Adipocyte (in vitro differentiated cells): ENCODE results near the gene HOXD10.

ENCODE experiments used
- DNase-seq: peaks from one replicate; pipeline ENCODE4 v3.0.0-alpha.2; 2015; ENCODE audit warnings: low read depth
- H3K27me3 ChIP-seq: replicated peaks from 2 replicates; pipeline ENCODE4 v1.7.0; 2013; ENCODE audit warnings: mild to moderate bottlenecking, low read length, moderate library complexity; ENCODE audit not compliant: control insufficient read depth, insufficient read depth
- H3K36me3 ChIP-seq: 2 replicates; pipeline ENCODE4 v1.7.0; 2013; ENCODE audit warnings: low read length, mild to moderate bottlenecking, moderate library complexity; ENCODE audit not compliant: control insufficient read depth, insufficient read depth, severe bottlenecking
- H3K4me1 ChIP-seq: 2 replicates; pipeline ENCODE4 v1.7.0; 2013; ENCODE audit warnings: mild to moderate bottlenecking, low read length, moderate library complexity; ENCODE audit not compliant: control insufficient read depth, insufficient read depth
- H3K4me3 ChIP-seq: 2 replicates; pipeline ENCODE4 v1.7.0; 2013; ENCODE audit warnings: mild to moderate bottlenecking, low read length, moderate library complexity
- H3K9ac ChIP-seq: 2 replicates; pipeline ENCODE4 v1.7.0; 2013; ENCODE audit warnings: mild to moderate bottlenecking, low read length, moderate library complexity
- H3K9me3 ChIP-seq: 2 replicates; pipeline ENCODE4 v1.7.0; 2013; ENCODE audit warnings: mild to moderate bottlenecking, low read length, moderate library complexity; ENCODE audit not compliant: control insufficient read depth

Gene HOXD10

DNA sequence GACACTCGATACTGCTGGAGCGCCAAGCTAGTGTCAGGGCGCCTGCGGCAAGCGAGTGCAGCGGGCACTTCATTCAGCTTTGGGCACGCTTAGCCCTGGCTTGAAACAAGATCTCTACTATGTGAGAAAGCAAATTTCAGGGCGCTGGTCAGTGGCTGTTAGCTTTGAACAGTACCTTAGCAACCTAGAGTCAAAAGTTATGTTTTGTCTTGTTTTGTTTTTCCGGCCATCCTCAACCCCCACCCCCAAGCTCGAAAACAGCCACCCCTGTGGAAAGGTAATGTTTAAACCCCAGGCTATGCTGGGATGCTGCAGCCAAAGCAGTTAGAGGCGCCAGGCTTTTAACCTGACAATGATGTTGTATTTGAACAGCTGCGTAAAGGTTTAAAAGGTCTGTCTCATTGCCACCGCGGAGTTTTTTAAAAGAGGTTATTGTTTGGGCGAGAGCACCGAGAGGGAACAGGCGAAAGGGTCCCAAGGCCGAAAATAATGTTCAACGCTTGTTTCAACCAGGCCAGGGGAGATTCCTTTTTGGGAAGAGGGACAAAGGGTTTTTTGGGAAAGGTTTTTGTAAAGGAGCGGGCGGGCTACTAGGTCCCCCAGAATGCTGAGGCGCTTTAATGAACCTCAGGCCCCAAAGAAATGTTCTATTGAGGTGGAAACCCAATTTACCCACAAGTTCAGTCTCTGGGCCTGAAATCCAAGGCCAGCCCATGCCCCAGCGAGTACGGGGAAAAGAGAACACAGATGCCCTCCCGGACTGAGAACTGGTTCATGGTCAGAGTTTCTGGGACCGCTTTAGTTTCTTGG, 2.3 kb upstream of the HOXD10 start:
- Histone ChIP-seq H3K4me1 (peaks cover 5% of the 10 kb centered on the region), H3K27me3 (peaks cover 92% of the 10 kb centered on the region), H3K9me3 (peaks cover 9% of the 10 kb centered on the region), H3K9ac (no peak overlapping the region), H3K4me3 (no peak overlapping the region), H3K36me3 (no peaks in the 10 kb centered on the region)
- no peak for DNase-seq

DNA sequence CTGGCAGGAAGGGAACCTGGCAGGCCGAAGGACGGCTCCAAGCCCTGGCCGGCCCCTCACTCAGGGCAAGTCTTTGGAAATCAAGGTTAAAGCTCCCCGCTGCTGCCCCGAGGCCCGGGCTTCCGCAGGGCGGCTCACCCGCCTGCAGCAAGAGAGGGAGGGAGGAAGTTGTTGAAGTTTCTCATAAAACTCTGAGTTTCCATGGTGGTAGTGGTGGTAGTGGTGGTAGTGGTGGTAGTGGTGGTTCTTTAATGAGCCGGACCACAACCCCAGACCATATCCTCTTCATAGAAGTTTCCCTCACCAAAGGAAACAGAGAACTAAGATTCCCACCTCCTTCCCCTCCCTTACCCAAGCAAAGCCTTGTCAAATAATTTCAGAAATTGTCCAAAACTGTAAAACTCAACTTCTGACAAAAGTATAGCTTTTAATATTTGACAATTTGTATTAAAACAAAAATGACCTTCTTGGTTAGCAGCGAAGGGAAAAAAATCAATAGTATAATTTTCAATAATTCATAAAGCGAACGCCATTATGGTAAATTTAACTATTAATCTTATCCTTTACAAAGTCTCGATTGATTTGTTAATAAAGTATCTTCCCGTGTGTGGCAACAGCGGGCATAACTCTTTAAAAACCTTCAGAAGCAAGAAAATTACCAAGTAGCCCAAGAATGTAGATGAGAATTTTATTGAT, 1.5 kb upstream of the HOXD10 start:
- Histone ChIP-seq H3K4me1 (peaks cover 5% of the 10 kb centered on the region), H3K27me3 (peaks cover 92% of the 10 kb centered on the region), H3K4me3 (no peak overlapping the region), H3K36me3 (no peaks in the 10 kb centered on the region), H3K9me3 (peaks cover 9% of the 10 kb centered on the region), H3K9ac (no peak overlapping the region)
- no peak for DNase-seq

GRCh38 chr2:176117162-176117822, 714 bp downstream of the HOXD10 start:
- H3K4me3 ChIP-seq = peak overlapping the region; percentile 73
- H3K4me1 ChIP-seq = peaks cover 5% of the 10 kb centered on the region
- H3K36me3 ChIP-seq = no peaks in the 10 kb centered on the region
- H3K27me3 ChIP-seq = peaks cover 86% of the 10 kb centered on the region
- H3K9me3 ChIP-seq = peaks cover 9% of the 10 kb centered on the region
- no peak overlapping the region for H3K9ac ChIP-seq
- no peak for DNase-seq

- Histone ChIP-seq H3K9ac (no peak overlapping the region), H3K4me3 (no peak overlapping the region), H3K9me3 (peaks cover 9% of the 10 kb centered on the region), H3K4me1 (peaks cover 5% of the 10 kb centered on the region), H3K36me3 (no peaks in the 10 kb centered on the region), H3K27me3 (peaks cover 80% of the 10 kb centered on the region)
- no peak for DNase-seq
Observed at GRCh38 chr2:176117823-176118371, 1.3 kb downstream of the HOXD10 start.

DNA sequence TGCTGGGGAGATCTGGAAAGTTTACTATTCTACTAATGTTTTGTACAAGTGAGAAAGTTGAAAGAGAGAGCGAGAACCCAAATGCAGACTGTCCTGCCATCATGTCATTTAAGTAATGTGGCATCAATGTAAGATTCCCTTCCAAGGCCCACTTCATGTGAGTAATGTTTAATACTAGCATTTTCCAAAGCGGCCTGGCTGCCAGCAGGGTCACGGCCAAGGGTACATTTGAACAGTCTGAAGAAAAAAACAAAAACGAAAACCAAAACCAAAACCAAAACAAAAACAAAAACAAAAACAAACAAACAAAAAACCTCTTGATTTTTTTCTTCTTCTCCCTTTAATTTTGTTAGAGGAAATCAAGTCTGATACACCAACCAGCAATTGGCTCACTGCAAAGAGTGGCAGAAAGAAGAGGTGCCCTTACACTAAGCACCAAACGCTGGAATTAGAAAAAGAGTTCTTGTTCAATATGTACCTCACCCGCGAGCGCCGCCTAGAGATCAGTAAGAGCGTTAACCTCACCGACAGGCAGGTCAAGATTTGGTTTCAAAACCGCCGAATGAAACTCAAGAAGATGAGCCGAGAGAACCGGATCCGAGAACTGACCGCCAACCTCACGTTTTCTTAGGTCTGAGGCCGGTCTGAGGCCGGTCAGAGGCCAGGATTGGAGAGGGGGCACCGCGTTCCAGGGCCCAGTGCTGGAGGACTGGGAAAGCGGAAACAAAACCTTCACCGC, 2.2 kb downstream of the HOXD10 start:
- DNase-seq = no peak
- Histone ChIP-seq H3K9me3 (peaks cover 9% of the 10 kb centered on the region), H3K9ac (no peak overlapping the region), H3K4me3 (no peak overlapping the region), H3K4me1 (peaks cover 5% of the 10 kb centered on the region), H3K27me3 (peaks cover 72% of the 10 kb centered on the region), H3K36me3 (no peaks in the 10 kb centered on the region)

DNA sequence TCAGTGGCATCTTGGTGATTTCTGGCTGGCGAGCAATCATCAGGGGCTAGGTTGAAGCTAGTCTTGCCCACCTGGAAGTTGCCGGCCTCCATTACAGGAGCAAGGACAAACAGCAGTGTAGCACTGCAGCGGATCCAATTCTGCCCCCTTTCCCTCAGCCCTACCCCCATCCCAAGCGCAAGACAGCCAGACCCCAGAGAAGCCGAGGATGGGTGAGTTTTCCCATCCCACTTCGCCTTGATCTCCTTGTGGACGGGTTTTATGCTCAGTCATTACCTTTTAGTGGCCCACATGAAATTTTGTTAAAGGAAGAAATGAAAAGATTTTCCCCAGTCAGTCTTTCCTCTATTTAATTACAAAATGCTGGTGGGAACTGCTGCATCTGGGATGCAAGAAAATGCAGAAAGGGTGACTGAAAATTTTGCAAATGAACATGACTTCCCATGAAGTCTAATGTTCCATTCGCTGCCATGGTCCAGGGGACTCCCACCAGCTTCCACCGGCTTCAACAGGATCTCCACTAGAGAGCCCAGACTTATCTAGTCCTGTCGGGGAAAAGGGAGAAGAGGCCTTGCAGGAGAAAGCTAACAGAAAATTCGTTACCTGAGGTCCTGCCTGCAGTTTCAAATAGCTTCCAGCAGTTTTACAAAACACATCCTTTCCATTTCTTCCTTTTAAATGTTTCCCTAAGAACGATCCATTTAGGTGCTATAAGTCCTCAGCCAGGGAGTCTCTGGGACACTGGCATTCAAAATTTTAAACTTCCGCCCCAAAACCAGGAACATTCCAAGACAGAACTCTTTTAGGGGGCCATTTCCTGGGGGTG, 4.0 kb downstream of the HOXD10 start:
- no peak overlapping the region for H3K4me3 ChIP-seq
- DNase-seq = no peak

GRCh38 chr2:176121190-176122051, 4.8 kb downstream of the HOXD10 start:
- Histone ChIP-seq H3K9me3 (peaks cover 9% of the 10 kb centered on the region), H3K4me1 (peaks cover 5% of the 10 kb centered on the region), H3K9ac (peak overlapping the region; percentile 86), H3K4me3 (peak overlapping the region; percentile 89), H3K27me3 (peaks cover 49% of the 10 kb centered on the region), H3K36me3 (no peaks in the 10 kb centered on the region)
- DNase-seq = no peak

More for the DNA sequence above, 4.0 kb downstream of the HOXD10 start:
- Histone ChIP-seq H3K4me1 (peaks cover 5% of the 10 kb centered on the region), H3K9me3 (peaks cover 9% of the 10 kb centered on the region), H3K9ac (no peak overlapping the region), H3K27me3 (peaks cover 56% of the 10 kb centered on the region), H3K36me3 (no peaks in the 10 kb centered on the region)

DNA sequence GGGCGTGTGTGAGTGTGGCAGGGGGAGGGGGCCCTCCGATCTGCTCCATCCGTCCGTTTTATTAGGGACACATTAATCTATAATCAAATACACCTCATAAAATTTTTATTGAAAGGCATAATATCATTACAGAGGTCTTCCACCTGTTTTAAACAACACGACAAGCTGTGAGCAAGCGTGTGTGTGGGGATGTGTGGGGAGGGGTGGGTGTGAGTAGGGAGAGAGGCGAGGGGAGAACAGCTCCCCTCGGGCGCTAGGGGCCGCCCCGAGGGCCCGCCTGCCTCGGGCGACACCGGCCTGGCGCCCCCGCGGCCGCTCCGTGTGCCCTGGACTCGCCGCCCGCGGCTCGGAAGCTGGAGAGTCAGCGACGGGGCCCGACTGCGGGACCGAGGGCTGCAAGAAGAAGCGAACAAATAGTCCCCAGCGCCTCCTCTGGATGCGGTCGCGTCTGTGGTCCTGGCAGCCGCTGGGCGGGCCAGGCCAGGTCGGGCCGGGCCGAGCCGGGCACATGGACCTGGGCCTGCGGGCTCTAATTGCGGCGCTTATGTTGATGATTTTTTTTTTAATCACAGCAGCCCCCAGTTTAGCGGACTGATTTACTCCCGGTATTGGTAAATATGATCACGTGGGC, 5.6 kb downstream of the HOXD10 start:
- H3K4me3 ChIP-seq = peak overlapping the region; percentile 89
- peaks cover 4% of the 10 kb centered on the region for H3K9me3 ChIP-seq
- peaks cover 44% of the 10 kb centered on the region for H3K27me3 ChIP-seq
- DNase-seq = no peak
- peak overlapping the region; percentile 86 for H3K9ac ChIP-seq
- peaks cover 3% of the 10 kb centered on the region for H3K4me1 ChIP-seq
- no peaks in the 10 kb centered on the region for H3K36me3 ChIP-seq

GRCh38 chr2:176122683-176123410, 6.3 kb downstream of the HOXD10 start, which contains the start of gene HOXD9:
HOXD9 (plus strand) TSS chr2:176122719; CDS start chr2:176122769, 50 bp downstream.
- peaks cover 4% of the 10 kb centered on the region for H3K9me3 ChIP-seq
- peaks cover 7% of the 10 kb centered on the region for H3K4me1 ChIP-seq
- H3K27me3 ChIP-seq = peaks cover 37% of the 10 kb centered on the region
- H3K4me3 ChIP-seq = peak within 1 kb of the TSS; percentile 89
- H3K9ac ChIP-seq = peak within 1 kb of the TSS; percentile 86
- DNase-seq = no peak
- H3K36me3 ChIP-seq = no peaks in the 10 kb centered on the region
